ENCODE measurements around the gene MTF1.

GRCh38 chr1:37868466-37868865 lies 9.1 kb upstream of the MTF1 start:
- no peak for TF ChIP-seq CTCF (IDR thresholded peaks at IDR 0.05)
- TF ChIP-seq POLR2A (IDR thresholded peaks at IDR 0.05; ENCODE audit: low read depth), result no peak
- no peak for TF ChIP-seq EP300 (IDR thresholded peaks at IDR 0.05)
- TF ChIP-seq POLR2AphosphoS5 (IDR thresholded peaks at IDR 0.05), result no peak

Data from esophagus muscularis mucosa (tissue), 4 donors.